Stimulated activated CD8-positive, alpha-beta memory T cell treated with anti-CD3 and anti-CD28 coated beads, Interleukin-4, amount 100 ng/mL, for 4 hours (primary cell): ENCODE results near the gene RHOH.
"Not testable (repeated sequence)": the region's sequence is repeated elsewhere in the genome, so short reads cannot be mapped to it uniquely, and the experiment has no call there.

Source experiments
- DNase-seq, 2 donors: peaks; one replicate each; pipeline ENCODE4 v3.0.0-alpha.2; 2020; ENCODE audit warnings: low read depth in 2 of 2, low spot score in 1 of 2

Gene RHOH

DNA sequence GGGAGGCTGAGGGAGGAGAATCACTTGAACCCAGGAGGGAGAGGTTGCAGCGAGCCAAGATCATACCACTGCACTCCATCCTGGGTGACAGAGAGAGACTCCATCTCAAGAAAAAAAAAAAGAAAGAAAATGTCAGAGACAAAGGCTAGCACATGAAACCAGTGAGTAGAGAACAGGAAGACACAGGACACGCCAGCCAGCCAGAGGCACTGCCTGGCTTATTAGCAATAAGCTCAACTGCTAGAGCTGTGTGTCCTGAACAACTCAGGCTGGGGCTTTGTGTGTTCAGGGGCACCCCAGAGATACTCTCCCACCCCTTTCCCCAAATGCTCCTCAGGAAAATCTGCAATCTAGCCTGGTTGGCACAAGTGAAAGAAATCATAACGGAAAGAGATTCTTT, 60.0 kb downstream of the RHOH start:
- no peak for DNase-seq

DNA sequence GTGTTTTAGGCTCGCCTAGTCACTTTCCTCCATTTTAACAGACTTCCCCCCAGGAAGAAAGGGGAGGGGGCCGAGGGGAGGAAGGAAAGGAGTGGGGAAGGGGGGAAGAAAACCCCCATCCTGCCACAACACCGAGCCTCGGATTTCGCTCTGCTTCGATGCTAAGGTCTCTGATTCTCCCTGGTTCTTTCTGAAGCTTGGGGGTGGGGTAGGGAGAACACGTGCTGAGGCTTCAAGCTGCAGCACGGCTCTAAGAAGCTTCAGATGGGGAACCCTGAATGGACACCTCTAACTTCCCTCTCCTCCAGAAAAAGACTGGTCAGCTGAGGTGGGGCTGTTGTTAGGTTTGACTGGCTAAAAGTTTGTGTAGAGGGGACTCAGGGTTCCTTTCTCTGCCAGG, 61.8 kb downstream of the RHOH start:
- DNase-seq = no peak

- DNase-seq = no peak
Measured at GRCh38 chr4:40261231-40262076, 64.6 kb downstream of the RHOH start.

DNA sequence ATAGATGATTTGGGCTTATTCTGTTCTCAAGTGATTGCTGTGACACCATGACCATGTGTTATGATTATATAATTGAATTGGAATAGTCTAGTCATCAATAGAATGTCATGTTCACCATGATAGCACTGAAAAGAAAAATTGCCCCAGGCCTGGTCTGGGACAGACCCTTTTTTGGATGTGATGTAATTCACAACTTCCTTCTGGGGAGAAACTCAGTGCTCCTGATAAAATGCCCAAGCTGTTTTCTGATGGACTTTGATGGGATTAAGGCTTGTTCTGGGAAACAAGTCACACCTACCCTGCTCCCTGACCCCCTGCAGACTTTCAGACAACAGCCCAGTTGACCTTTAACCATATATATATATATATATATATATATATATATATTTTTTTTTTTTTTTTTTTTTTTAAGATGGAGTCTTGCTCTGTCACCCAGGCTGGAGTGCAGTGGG, 65.3 kb downstream of the RHOH start:
- DNase-seq = no peak

DNA sequence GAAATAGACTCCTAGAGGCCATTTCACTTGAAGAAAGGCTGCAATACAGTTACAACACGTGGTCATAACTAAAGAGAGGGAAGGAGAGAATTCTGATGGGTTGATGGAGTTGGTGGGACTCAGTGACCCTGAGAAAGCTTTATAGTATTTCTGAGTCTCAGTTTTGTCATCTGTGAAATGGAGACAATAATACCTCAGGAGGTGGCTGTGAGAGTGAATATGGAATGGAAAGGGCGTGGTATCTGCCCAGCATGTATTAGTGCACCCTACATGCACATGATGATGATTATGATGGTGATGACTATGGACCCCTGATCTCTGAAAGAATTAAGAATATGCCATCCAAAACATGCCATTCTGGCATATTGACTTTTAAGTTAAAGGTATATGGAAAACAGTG, 66.0 kb downstream of the RHOH start:
- no peak for DNase-seq

- no peak for DNase-seq
Measured at GRCh38 chr4:40264497-40264896, 67.7 kb downstream of the RHOH start.

- DNase-seq = peak in 1 of 2 donors; percentile 27
Measured at GRCh38 chr4:40264995-40265909, 68.4 kb downstream of the RHOH start.

DNA sequence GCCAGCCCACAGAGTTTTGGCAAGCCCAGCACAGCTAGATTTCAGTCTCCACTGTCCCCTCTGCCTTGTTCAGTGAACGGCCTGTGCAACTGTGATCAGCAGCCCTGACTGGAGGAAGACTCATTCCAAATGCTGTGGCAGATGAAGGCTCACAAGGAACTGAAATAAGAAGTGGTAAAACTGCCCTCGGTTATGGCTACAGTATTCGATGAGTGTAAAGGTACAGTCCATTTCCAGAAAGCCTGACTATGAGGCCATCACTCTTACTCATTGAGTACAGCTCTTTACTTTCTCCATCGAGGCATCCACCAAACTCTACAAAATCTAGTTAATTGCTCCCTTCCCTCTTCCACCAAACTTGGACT, 69.1 kb downstream of the RHOH start:
- DNase-seq = no peak

DNA sequence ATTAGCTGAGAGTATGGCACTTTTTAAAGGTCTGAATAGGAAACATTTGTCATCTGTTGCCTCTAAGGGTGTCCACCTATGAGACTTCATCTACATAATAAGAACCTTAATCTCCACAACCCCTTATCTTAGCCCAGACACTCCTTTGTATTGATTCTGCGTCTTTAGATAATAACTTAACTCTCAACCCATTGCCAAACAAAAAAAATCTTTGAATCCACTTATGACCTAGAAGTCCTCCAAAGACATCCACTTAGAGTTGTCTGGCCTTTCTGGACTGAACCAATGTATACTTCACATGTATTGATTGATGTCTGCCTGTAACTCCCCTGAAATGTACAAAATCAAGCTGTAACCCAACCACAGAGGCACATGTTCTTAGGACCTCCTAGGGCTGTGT, 72.3 kb downstream of the RHOH start:
- DNase-seq = no peak

DNA sequence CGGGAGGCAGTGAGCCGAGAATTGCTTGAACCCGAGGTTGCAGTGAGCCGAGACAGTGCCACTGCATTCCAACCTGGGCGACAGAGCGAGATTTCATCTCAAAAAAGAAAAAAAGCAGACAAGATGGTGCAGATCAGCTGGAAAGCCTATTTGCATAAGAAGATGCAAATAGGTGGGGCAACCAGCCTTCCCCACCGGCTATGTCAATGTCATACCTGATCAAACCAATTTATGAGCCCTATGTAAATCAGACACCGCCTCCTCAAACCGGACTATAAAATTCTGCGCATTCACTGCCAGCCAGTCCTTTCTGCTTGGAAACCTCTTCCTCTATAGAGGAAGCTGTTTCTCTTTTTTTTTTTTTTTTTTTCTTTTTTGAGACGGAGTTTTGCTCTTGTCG, 73.8 kb downstream of the RHOH start:
- no peak for DNase-seq

GRCh38 chr4:40275065-40275730, 78.4 kb downstream of the RHOH start:
- DNase-seq = no peak

DNA sequence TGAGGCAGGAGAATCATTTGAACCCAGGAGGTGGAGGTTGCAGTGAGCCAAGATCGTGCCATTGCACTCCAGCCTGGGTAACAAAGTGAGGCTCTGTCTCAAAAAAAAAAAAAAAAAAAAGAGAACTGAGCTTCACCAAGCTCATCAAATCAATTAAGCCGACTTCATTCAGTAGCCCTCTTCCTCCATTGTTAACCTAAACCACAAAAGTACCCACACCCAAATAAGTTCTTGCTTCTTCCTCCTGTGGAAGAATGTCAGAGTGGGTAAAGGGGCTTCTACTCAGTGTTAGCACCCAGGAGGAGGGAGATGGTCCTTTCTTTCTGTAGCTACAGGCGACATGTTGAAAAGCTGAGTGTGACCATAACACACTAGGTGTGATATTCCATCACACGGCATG, 79.7 kb downstream of the RHOH start:
- no peak for DNase-seq

GRCh38 chr4:40280586-40280985, 83.8 kb downstream of the RHOH start:
- peak in 1 of 2 donors; percentile 55 for DNase-seq

GRCh38 chr4:40281099-40281498, 84.3 kb downstream of the RHOH start:
- DNase-seq = no peak

DNA sequence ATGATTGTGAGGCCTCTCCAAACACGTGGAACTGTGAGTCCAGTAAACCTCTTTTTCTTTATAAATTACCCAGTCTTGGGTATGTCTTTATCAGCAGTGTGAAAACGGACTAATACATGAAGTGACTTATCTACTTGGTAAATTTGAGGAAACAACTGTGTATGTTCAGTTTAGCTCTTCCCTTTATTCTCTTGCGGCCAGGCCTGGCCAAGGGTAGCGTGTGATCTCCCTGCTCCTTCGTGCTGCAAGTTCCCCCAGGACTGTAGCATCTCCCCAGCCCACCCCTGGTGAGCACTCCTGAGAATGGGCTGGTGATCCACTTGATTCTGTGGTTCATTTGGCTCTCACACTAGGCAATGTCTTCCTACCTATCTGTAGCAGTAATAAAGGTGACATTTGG, 85.1 kb downstream of the RHOH start:
- DNase-seq = no peak

DNA sequence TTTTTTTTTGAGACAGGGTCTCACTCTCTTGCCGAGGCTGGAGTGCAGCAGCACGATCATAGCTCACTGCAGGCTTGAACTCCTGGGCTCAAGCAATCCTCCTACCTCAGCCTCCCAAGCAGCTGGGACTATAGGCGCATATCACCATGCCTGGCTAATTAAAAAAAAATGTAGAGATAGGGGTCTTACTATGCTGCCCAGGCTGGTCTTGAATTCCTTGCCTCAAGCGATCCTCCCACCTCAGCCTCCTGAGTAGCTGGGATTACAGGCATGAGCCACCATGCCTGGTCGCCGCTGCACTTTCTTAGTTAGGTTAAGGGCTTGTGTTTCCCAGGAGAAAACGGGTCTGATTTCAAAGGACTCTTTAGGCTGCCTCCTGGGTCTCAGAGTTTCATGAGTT, 86.0 kb downstream of the RHOH start:
- DNase-seq = not testable (repeated sequence)

- DNase-seq = no peak
Measured at GRCh38 chr4:40283413-40283812, 86.6 kb downstream of the RHOH start.

- DNase-seq = peak; percentile 69 to 71
Measured at GRCh38 chr4:40283968-40284367, 87.1 kb downstream of the RHOH start.

GRCh38 chr4:40285692-40286091, 88.9 kb downstream of the RHOH start:
- no peak for DNase-seq

DNA sequence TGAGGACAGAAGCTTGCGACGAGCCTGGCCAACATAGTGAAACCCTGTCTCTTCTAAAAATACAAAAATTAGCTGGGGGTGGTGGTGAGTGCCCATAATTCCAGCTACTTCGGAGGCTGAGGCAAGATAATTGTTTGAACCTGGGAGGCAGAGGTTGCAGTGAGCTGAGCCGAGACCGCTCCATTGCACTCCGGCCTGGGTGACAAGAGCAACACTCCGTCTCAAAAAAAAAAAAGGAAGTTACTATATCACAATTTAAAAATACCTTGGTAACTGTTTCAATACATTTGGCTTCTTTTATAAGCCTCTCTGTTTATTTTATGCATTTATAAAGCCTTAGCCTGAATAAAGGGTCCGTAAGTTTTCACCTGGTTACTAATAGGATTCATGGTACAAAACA, 91.7 kb downstream of the RHOH start:
- DNase-seq = no peak

GRCh38 chr4:40289366-40290188, 92.7 kb downstream of the RHOH start:
- DNase-seq = no peak
